ENCODE results near the gene VSIG4.

GRCh38 chrX:66021401-66021764, 18.5 kb downstream of the VSIG4 start:
- no peak for TF ChIP-seq HIC1 (tag by site-specific recombination; IDR thresholded peaks at IDR 0.05)
- no peak for TF ChIP-seq ZNF18 (tag by site-specific recombination; IDR thresholded peaks at IDR 0.05)
- no peak for TF ChIP-seq ZNF274 (IDR thresholded peaks at IDR 0.05; ENCODE audit: low read length)
- TF ChIP-seq ZNF274 (tag by site-specific recombination; IDR thresholded peaks at IDR 0.05; ENCODE audit: borderline replicate concordance): no peak
- no peak for TF ChIP-seq ZNF146 (tag by site-specific recombination; IDR thresholded peaks at IDR 0.05)
- no peak for TF ChIP-seq CTCF (tag by site-specific recombination; IDR thresholded peaks at IDR 0.05)
- TF ChIP-seq REST (tag by site-specific recombination; IDR thresholded peaks at IDR 0.05): no peak
- TF ChIP-seq ZNF658 (tag by site-specific recombination; IDR thresholded peaks at IDR 0.05): no peak
- no peak for TF ChIP-seq PRDM10 (tag by site-specific recombination; IDR thresholded peaks at IDR 0.05)
